NCI-H526 (cell line): ENCODE results near the gene GSTK1.
"Not testable (repeated sequence)": the region's sequence is repeated elsewhere in the genome, so short reads cannot be mapped to it uniquely, and the experiment has no call there.

Experiments
- DNase-seq, 2 experiments: peaks; one replicate each; lab custom pipeline; 2025; lab: John Stamatoyannopoulos, UW

The GSTK1 gene

GRCh38 chr7:143263266-143264195 lies at the start of gene GSTK1:
TSS of gene GSTK1 (plus strand) at chr7:143263441. CDS start at chr7:143263514, 73 bp downstream.
- DNase-seq: peak; percentile 56 to 87

GRCh38 chr7:143213478-143213877 lies 49.8 kb upstream of the GSTK1 start:
- DNase-seq: not testable (repeated sequence)

GRCh38 chr7:143214789-143215679 lies 48.2 kb upstream of the GSTK1 start:
- peak; percentile 81 to 91 for DNase-seq

GRCh38 chr7:143216151-143216550 lies 47.1 kb upstream of the GSTK1 start:
- no peak for DNase-seq

- no peak for DNase-seq
Measured at GRCh38 chr7:143216686-143217085, 46.6 kb upstream of the GSTK1 start.

GRCh38 chr7:143217806-143218205 lies 45.4 kb upstream of the GSTK1 start:
- DNase-seq: no peak

GRCh38 chr7:143221286-143221685 lies 42.0 kb upstream of the GSTK1 start:
- DNase-seq: no peak

GRCh38 chr7:143221737-143222136 lies 41.5 kb upstream of the GSTK1 start, which contains the start of gene TAS2R40:
TSS of gene TAS2R40 (plus strand) at chr7:143222037. CDS start at chr7:143222079, 42 bp downstream.
- no peak for DNase-seq

- DNase-seq: no peak
Measured at GRCh38 chr7:143222782-143223181, 40.5 kb upstream of the GSTK1 start.

GRCh38 chr7:143223784-143224183 lies 39.5 kb upstream of the GSTK1 start:
- no peak for DNase-seq

- no peak for DNase-seq
Measured at GRCh38 chr7:143225047-143225446, 38.2 kb upstream of the GSTK1 start.

- DNase-seq: no peak
Measured at GRCh38 chr7:143227806-143228205, 35.4 kb upstream of the GSTK1 start.

- peak; percentile 93 to 94 for DNase-seq
Measured at GRCh38 chr7:143229054-143229790, 34.0 kb upstream of the GSTK1 start.

- DNase-seq: no peak
Measured at GRCh38 chr7:143230602-143231457, 32.4 kb upstream of the GSTK1 start.

- no peak for DNase-seq
Measured at GRCh38 chr7:143233816-143234532, 29.3 kb upstream of the GSTK1 start.

- no peak for DNase-seq
Measured at GRCh38 chr7:143234533-143234875, 28.7 kb upstream of the GSTK1 start.

GRCh38 chr7:143235561-143235960 lies 27.7 kb upstream of the GSTK1 start:
- no peak for DNase-seq

- DNase-seq: no peak
Measured at GRCh38 chr7:143236408-143236990, 26.7 kb upstream of the GSTK1 start.

- no peak for DNase-seq
Measured at GRCh38 chr7:143237366-143237765, 25.9 kb upstream of the GSTK1 start.
